ENCODE data around the gene FOSL1.

Gene FOSL1

DNA sequence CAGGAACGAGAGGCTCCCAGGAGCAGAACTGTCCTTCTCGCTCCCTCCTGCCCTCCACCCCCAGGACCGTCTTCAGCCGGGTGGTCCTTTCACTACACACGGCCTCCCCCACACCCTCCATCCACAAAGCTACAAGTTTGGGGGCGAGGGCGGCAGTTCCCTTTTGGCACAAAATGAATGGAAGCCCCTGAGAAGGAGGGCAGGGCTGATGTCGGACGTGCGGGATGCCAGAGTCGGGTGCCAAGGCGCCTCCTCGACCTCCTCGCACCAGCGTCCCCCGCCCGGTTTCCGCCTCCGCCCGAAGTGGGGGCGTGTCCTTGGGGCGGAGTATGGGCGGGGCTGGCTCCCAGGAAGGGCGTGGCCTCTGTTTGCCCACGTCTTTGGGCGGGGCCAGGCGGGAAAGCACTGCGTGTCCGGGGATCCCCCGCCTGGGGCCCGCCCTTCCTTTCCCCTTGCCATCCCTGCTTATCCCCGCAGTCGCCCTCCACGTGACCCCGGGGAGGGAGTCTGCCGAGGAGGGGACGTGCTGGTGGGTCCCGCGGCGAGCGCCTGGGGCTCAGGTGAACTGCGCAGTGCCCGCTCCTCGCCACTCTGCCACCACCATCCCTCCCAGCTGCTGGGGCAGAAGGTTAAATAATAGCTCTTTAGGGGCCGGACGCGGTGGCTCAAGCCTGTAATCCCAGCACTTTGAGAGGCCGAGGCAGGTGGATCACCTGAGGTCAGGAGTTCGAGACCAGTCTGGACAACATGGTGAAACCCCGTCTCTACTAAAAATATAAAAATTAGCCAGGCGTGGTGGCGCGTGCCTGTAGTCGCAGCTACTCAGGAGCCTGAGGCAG is 26.7 kb downstream of the FOSL1 start:
- DNase-seq: peak; percentile 70 to 91

DNA sequence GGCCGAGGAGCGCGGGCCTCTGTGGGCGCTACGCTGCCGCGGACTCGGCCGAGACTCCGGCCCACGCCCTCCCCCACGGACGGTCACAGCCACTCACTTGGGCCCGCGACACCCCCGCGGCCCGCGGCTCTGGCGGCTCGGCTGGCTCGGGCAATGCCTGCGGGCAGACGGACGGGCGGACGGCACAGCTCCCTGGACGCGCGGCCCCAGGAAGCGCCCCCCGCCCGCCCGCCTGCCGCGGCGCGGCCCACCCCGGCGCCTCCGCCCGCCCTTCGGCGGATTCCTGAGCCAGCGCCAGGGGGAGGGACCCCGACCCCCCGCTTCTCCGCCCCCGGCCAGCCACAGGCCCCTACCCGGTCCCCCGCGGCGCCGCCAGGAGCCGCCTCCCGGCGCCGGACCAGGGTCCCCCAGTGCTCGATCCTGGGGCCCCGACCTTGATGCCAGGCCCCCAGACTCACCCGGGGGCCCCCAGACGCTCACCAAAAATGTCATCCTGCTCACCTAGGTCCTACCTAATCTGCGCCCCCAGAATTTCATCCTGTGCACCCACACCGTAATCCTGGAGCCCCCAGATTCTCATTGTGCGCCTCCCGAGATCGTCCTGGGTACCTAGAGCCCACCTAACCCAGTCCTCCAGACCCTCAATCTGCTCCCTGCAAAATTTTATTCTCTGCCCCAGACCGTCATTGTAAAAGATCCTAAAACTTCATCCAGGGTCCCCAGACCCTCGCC is 27.4 kb downstream of the FOSL1 start, which contains the start of gene EFEMP2:
Gene EFEMP2, minus strand, starts transcription at position 215 of the 732 bp plus-strand sequence. CDS start 446 bp downstream, outside the sequence.
- no peak for DNase-seq

DNA sequence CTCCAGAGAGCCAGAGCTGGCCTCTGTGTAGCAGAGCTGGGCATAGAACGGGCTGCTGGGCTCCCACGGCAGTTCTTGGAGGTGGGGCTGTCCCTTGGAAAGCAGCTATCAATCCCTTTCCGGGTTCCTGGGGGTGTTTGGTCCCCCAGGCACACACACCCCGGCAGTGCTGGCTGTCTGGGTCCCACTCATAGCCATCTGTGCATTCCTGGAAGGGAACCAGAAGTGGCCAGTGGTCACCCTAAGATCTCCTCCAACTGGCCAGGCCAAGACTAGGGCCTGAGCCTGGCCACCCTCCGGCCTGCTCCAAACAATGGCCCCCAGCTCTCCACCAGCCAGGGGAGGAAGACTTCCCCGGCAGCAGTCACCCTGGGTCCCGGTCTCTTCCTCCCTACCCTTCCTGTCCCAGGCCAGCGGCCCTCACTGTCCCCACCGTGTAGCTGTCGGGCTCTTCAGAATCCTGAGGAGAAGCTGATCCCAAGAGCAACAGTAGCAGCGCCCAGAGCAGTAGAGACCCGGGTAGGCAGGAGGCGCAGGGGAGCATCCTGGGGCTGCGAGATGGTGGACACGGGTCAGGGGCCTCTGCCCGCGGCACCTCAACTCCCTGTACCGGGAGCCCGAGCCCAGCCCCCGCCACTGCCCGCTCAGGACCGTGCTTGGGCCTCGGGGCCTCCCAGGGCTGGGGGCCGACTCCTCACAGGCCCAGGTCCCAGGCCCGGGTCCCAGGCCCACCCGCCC is 28.2 kb downstream of the FOSL1 start:
- DNase-seq: no peak

DNA sequence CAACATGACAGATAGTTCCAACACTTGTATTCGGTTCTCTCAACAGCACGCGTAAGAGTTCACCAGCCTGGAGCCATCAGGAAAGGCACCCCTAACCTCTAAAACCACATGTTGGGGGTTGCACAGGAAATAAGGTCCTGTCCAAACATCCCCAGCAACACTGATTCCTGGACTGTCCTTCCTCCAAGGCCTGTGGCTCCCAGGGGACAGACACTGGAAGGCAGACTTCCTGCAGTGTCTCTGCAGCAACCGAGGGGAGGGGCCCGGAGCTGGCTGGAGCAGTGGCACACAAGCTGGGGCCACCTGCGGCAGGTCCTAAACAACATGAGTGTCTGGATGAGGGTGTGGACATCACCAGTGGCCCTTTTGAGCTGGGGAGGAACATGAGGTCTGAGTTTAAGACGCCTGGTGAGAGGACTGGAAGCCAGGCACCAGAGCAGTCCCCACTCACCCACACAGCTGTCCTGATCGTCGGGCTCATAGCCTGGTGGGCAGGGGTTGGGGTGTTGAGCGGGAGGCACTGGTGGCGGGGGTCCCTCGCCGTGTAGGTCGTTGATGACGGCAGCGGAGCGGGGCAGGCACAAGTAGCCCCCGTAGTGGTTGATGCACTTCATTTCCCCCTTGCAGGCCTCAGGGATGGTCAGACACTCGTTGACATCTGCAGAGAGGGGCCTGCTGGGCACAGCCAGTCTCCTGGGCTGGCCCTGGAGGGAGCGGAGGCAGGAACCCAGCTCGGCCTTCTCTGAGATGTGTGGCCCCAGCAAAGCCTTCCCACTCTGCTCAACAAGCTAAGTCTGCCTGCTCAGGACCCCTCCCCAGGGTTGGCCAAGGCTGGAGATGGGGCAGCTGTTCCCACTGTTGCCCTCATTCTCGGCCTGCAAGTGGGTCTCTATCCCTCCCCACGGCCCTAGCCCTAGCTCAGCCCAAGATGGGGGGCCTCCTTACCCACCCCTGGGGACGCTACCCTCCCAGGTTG is 29.2 kb downstream of the FOSL1 start:
- DNase-seq: no peak

DNA sequence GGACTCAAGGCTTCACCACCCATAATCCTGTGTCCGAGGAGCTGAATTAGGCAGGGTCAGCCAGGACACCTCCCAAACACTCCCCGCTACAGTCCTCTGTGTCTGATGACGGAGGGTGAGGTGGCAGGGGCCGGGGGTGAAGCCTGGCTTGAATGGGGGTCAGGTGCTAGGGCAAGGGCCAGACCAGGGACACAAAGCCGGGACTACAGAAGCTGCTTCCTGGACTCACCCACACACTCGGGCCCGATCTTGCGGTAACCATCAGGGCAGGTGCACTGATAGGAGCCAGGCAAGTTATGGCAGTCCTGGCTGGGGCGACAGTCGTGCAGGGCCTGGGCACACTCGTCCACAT is 29.9 kb downstream of the FOSL1 start:
- no peak for DNase-seq

DNA sequence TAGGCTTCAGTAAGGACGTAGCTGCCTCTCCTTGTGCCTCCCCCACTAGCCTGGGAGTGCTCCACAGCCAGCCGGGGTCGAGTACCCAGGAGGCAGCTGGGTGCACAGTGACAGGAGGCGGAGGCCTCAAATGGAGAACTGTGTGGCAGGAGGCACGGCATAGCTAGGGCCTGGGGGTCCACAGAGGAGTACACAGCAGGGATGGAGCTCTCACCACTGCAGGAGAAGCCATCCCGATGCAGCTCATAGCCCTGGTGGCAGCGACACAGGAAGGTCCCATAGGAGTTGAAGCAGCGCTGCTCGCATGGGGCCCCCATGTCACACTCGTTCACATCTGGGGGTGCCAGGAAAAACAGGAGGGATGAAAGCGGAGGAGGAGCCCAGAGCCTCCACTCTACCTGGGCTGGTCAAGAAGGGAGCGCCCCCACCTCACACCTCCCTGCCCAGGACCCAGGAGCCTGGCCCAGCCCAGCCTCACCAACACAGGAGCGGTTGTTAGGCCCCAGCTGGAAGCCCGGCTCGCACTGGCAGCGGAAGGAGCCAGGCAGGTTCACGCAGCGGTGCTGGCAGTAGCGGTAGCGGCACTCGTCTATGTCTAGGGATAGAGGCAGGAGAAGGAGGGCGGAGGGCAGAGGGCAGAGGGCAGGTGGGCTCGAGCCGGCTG is 30.4 kb downstream of the FOSL1 start:
- DNase-seq: no peak

DNA sequence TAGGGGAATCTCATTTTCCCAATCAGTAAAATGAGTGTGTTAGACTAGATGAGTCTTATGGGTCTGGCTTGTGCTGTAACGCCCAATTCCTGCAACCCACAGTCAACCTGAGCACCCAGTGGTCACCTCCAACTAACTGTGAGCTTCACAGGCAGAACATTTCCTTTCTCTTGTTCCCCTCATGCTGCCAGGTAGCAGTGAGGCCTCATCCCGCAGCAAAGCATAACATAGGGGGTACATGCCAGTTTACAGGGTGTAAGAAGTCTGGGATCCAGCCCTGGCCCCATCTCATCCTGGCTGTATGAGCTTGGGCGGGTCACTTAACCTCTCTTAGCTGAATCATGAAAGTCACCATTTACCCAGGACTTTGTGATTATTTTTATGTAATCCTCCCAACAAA is 31.3 kb downstream of the FOSL1 start:
- DNase-seq: no peak

DNA sequence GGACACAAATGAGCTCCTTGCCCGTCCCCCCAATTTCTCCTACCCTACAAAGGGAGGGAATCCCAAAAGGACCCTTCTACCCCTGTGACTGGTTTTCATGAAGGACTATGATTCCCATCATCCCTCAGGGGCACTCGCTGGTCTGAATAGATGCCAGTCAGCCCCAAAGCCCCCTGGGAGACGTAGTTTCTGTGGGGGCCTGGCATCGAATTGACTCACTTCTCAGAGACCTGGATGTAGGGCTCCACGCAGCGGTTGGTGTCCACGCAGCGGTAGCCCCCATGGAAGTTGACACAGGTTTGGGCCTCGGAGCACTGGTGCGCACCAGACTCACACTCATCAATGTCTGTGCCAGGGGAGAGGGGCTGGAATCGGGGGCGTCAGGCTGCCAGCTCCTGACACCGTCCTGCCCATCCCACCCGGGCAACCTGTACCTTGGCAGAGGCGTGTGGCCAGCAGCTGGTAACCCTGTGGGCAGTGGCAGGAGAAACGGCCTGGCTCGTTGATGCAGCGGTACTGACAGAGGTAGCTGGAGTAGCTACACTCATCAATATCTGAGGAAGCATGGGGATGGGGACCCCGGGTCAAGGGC is 32.0 kb downstream of the FOSL1 start:
- DNase-seq: no peak

DNA sequence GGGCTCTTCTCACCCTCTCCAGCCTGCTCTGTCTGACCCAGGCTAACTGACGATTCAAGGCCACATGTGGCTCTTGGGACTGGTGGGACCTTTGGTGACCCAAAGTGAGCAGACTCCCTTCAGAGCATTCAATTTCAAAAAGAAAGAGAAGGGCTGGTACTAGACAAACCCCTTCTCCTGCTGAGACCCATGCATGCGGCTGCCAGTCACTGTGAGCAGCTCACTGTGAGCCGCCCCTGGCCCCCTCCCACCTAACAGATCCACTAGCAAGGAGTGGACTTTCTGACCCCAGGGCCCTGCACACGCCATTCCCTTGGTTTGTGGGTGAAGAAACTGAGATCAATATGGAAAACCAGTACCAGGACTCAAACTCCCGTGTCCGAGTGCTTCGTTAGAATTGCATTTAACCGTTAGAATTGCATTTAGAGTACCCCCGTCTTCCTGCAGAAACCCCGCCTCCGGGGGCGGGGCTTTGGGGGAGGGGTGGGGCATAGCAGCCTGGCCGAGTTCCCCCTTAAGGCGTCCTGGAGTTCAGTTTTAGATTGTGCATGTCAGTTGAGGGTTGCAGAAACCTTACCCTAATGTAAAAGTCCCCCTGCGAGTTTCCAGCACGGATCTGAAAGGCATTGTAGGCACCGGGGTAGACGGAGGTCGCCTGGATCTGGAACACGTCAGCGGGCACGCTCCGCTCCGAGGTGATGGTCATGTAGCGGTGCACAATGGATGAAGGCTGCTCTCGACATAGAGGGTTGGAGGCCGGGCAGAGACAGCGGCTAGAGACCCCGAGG is 32.7 kb downstream of the FOSL1 start:
- no peak for DNase-seq

DNA sequence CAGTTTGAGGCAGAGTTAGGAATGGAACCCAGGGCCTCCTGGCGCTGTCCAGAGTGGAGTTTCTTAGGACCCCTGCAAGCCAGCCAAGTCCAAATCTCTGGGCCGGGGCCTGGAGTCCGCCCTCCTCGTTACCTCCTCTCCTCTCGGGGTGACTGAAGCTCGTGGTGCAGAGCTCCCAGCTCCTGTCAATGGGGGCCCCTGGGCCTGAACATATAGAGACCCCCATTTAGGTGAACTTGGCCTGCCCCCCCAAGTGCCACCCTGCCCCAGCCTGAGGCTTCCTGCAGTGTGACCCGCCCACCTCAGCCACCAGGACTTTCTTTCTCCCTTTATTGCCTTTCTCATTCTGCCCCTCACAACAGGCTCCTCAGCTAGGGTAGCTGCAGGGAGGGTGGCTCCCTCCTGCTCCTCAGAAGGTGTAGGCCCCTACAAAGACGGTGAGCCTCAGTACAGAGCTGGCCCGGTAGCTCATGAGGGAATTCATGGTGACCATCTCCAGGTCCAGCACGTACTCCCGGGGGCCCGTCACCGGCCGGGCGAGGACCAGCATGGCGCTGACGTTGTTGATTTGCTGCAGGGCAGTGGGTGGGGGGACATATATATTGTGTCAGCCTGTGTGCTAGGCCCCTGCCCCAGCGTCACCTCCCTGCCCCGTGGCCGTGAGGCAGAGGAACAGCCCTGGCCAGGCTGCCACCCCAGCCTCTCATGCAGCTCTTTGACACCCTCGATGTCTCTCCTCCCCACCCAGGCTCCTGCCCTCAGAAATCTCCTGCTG is 33.5 kb downstream of the FOSL1 start:
- no peak for DNase-seq

DNA sequence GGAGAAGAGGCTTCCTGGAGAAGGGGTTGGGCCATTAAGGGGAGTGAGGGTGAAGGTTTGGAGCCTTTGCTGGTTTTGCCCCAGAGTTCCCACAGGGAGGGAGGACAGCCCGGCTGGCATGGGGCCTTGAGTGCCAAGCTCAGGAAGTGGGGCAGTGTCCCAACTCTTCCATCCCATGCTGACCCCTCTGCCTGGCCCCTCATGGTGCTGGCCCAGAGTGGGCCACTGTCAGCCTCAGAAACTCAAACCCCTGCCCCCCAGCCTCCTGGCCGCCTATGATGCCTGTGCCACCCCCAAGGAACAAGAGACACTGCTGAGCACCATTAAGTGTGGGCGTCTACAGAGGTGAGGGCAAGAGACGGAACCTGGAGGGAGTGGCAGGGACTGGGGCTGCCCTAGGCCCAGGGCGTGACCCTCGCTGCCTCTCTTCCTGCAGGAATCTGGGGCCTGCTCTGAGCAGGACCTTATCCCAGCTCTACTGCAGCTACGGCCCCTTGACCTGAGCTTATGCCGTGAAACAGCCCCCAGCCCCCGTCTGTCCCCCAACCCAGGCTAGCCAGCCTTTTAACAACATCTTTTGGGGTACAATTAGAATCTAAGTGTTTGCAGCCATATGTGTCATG is 34.5 kb downstream of the FOSL1 start:
- DNase-seq: no peak

DNA sequence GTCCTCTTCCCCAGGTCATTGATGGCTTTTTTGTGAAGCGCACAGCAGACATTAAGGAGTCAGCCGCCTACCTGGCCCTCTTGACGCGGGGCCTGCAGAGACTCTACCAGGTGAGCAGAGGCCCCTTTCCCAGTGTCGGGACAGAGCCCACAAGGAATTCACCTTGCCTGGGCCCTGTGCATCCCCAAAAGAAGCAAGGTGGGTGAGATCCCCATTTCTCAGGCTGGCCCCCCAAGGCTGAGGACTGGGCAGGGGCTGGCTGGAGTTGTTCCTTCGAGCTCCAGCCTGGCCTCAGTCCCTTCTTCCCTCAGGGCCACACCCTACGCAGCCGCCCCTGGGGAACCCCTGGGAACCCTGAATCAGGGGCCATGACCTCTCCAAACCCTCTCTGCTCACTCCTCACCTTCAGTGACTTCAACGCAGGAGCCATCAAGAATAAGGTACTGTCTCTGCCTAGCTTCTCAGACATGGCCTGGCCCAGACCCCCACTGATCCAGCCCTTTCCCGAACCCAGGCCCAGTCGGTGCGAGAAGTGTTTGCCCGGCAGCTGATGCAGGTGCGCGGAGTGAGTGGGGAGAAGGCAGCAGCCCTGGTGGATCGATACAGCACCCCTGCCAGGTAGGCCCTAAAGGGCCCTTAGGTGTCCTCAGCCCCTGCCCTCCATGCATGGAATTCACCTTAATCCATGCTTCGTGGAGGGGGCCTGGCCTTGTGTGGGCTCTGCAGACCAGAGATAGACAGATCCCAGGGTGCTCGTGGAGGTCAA is 35.3 kb downstream of the FOSL1 start:
- no peak for DNase-seq

DNA sequence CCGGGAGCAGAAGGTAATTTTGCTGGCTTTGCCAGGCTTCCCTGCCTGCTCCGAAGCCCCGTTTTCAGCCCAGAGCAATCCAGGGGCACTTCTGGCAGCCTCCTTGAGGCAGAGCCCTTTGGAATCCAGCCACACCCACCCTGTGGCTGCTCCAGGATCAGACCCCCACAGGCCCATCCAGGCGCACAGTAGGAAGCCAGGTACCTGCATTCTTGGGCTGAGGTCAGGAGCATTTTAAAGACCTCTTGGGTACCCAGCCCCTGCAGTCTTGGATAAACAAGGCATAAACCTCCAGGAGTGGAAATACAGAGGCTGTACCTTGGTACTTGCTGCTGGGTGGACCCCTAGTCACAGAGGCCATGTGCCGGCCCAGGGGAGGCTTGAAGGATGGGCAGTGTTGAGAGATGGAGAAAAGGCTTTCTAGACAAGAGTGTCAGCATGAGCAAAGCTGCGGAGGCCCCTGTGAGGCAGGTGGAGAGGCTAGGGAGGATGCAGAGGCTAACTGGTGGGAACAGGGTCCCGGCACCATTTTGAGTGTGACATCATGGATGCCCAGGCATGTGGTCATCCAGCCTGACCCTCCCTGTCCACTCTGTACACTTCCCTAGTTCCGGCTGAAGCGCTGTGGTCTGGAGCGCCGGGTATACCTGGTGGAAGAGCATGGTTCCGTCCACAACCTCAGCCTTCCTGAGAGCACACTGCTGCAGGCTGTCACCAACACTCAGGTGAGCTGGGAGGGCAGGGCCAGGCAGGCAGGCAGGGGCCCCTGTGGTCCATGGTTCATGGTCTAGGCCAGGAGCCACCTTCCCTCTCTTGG is 36.1 kb downstream of the FOSL1 start:
- DNase-seq: no peak

DNA sequence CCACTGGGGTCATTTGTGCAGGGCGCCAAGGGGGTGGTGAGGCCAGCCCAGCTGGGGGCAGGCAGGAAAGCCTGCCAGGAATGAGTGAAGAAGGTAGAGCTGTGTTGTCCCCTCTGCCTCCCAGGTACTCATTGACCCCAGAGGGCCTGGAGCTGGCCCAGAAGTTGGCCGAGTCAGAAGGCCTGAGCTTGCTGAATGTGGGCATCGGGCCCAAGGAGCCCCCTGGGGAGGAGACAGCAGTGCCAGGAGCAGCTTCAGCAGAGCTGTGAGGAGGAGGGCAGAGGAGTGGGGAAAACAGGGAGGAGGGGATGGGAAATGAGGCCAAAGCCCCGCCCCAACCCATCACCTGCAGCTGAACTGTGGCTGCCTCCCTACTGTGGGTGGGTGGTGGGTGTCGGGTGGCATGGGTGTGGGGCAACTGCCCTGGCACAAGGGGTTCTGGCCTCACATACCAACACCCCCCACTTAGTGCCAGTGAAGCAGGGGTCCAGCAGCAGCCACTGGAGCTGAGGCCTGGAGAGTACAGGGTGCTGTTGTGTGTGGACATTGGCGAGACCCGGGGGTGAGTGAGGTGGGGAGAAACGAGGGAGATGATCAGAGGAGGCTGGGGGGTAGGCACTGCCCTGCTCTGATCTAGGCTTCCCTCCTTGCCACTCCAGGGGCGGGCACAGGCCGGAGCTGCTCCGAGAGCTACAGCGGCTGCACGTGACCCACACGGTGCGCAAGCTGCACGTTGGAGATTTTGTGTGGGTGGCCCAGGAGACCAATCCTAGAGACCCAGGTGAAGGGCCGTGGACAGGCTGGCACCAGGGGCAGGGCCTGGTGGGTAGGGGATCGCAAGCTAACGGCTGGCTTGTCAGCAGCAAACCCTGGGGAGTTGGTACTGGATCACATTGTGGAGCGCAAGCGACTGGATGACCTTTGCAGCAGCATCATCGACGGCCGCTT is 37.0 kb downstream of the FOSL1 start:
- no peak for DNase-seq

DNA sequence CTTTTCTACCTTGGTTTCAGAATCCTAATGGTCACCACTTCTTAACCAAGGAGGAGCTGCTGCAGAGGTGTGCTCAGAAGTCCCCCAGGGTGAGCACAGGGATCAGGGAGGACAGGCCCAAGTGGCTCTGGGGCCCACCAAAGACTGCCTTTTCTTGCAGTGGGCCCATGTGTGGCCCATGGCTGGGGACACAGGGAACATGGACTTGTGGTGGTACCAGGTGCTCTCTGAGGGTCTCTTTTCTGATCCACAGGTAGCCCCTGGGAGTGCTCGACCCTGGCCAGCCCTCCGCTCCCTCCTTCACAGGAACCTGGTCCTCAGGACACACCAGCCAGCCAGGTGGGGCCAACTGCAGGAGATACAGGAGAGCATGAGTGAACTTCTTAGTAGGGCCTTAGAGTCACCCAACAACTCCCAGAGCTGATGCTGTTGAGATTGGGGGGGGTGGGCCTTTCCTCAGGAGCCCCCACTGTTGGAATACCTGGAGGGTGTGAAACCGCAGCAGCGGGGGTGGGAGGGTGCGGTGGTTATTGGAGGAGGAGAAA is 37.9 kb downstream of the FOSL1 start:
- DNase-seq: no peak
